ENCODE measurements around the gene MRNIP. TPM values are rescaled to one million over a fixed set of nuclear protein-coding genes. Genes with fewer than 3 reads are reported as not detected.

Gene MRNIP
- total and polyA plus RNA-seq, 7 experiments from 2014 or later = 19.4 to 133 (median 40.2) TPM

GRCh38 chr5:179802207-179802883, 56.3 kb downstream of the MRNIP start:
- Histone ChIP-seq H3K27ac (ENCODE audit: low read depth, low read length) (no peak overlapping the region), H3K4me3 (ENCODE audit: low read length) (no peak overlapping the region), H3K36me3 (ENCODE audit: control insufficient read depth in 2 of 3, insufficient read depth in 3 of 3, low read length in 3 of 3) (peaks cover 0 to 24% (median 0%) of the 10 kb centered on the region in 3 experiments), H3K4me1 (ENCODE audit: control insufficient read depth in 2 of 2, insufficient read depth in 2 of 2, low read length in 2 of 2) (peaks cover 19 to 26% of the 10 kb centered on the region in 2 donors), H3K27me3 (ENCODE audit: control insufficient read depth in 2 of 2, insufficient read depth in 2 of 2, low read length in 2 of 2) (no peaks in the 10 kb centered on the region), H3K9me3 (ENCODE audit: control insufficient read depth in 2 of 3, low read length in 3 of 3) (no peaks in the 10 kb centered on the region)
- ChIA-PET CTCF (interaction anchor here (0.5 to 2.2 kb wide), 16 partner anchors 15 to 285 kb away, joined by 3 to 10 read pairs (median 4); partner anchors contain the start of genes SQSTM1 and TBC1D9B), POLR2A (interaction anchor here (0.5 to 7.9 kb wide), 9 partner anchors 8 to 106 kb away, joined by 3 to 136 read pairs (median 4); partner anchors contain the start of genes MRNIP and SQSTM1)
- no peak for DNase-seq
- H3K27ac Mint-ChIP-seq = peak overlapping the region in 7 of 9 donors; percentile 16 to 88 (median 60)
- H3K4me3 Mint-ChIP-seq = peak overlapping the region in 4 of 10 donors; percentile 18 to 38 (median 26)
- no peaks in the 10 kb centered on the region for H3K27me3 Mint-ChIP-seq
- intact Hi-C loops (cut with micrococcal nuclease) = loop anchor here (1.0 to 5.0 kb wide), 7 partner anchors 18 to 288 kb away; partner anchors contain the start of genes MRNIP (in 2 of the 2), RNF130 (in 2 of the 2), TBC1D9B (in 2 of the 2) and SQSTM1 (in 1 of the 2)
- ATAC-seq = no peak
- no peaks in the 10 kb centered on the region for H3K9me3 Mint-ChIP-seq
- peaks cover 0 to 9% (median 3%) of the 10 kb centered on the region in 5 donors for H3K36me3 Mint-ChIP-seq
- peaks cover 28 to 37% (median 32%) of the 10 kb centered on the region in 7 donors for H3K4me1 Mint-ChIP-seq

GRCh38 chr5:179801304-179802206, 57.1 kb downstream of the MRNIP start:
- H3K27ac ChIP-seq (ENCODE audit: low read depth, low read length) = no peak overlapping the region
- ChIA-PET CTCF (interaction anchor here (0.5 to 2.2 kb wide), 17 partner anchors 14 to 1388 kb away, joined by 3 to 10 read pairs (median 4); partner anchors contain the start of genes SQSTM1 and TBC1D9B), POLR2A (interaction anchor here (0.5 to 7.9 kb wide), 10 partner anchors 18 to 107 kb away, joined by 3 to 136 read pairs (median 4); partner anchors contain the start of genes MRNIP and SQSTM1)
- Mint-ChIP-seq H3K27ac (peak overlapping the region in 8 of 9 donors; percentile 16 to 88 (median 70)), H3K36me3 (peaks cover 0 to 9% (median 3%) of the 10 kb centered on the region in 5 donors), H3K27me3 (no peaks in the 10 kb centered on the region), H3K4me1 (peaks cover 34 to 43% (median 36%) of the 10 kb centered on the region in 7 donors), H3K9me3 (peaks cover 0 to 4% (median 0%) of the 10 kb centered on the region in 11 donors), H3K4me3 (peak overlapping the region in 7 of 10 donors; percentile 18 to 76 (median 45))
- no peaks in the 10 kb centered on the region for H3K9me3 ChIP-seq (ENCODE audit: control insufficient read depth in 2 of 3, low read length in 3 of 3)
- peaks cover 0 to 24% (median 0%) of the 10 kb centered on the region in 3 experiments for H3K36me3 ChIP-seq (ENCODE audit: control insufficient read depth in 2 of 3, insufficient read depth in 3 of 3, low read length in 3 of 3)
- ATAC-seq (peak; percentile 75), DNase-seq (peak; percentile 69 to 82 (median 80))
- peaks cover 24 to 27% of the 10 kb centered on the region in 2 donors for H3K4me1 ChIP-seq (ENCODE audit: control insufficient read depth in 2 of 2, insufficient read depth in 2 of 2, low read length in 2 of 2)
- intact Hi-C loops (cut with micrococcal nuclease) = loop anchor here (1.0 to 5.0 kb wide), 7 partner anchors 19 to 289 kb away; partner anchors contain the start of genes MRNIP (in 2 of the 2), RNF130 (in 2 of the 2), TBC1D9B (in 2 of the 2) and SQSTM1 (in 1 of the 2)
- no peak overlapping the region for H3K4me3 ChIP-seq (ENCODE audit: low read length)
- H3K27me3 ChIP-seq (ENCODE audit: control insufficient read depth in 2 of 2, insufficient read depth in 2 of 2, low read length in 2 of 2) = no peaks in the 10 kb centered on the region

GRCh38 chr5:179800696-179801201, 57.9 kb downstream of the MRNIP start:
- ChIA-PET POLR2A (interaction anchor here (0.6 to 1.3 kb wide), 2 partner anchors 19 to 37 kb away, joined by 3 read pairs; no protein-coding TSS in a partner anchor), CTCF (interaction anchor here (0.5 kb wide), 1 partner anchor 64 kb away, joined by 3 read pairs; no protein-coding TSS in a partner anchor)
- Histone ChIP-seq H3K4me3 (ENCODE audit: low read length) (no peak overlapping the region), H3K36me3 (ENCODE audit: control insufficient read depth in 2 of 3, insufficient read depth in 3 of 3, low read length in 3 of 3) (peaks cover 0 to 21% (median 0%) of the 10 kb centered on the region in 3 experiments), H3K4me1 (ENCODE audit: control insufficient read depth in 2 of 2, insufficient read depth in 2 of 2, low read length in 2 of 2) (peaks cover 26 to 31% of the 10 kb centered on the region in 2 donors), H3K9me3 (ENCODE audit: control insufficient read depth in 2 of 3, low read length in 3 of 3) (no peaks in the 10 kb centered on the region), H3K27ac (ENCODE audit: low read depth, low read length) (no peak overlapping the region), H3K27me3 (ENCODE audit: control insufficient read depth in 2 of 2, insufficient read depth in 2 of 2, low read length in 2 of 2) (no peaks in the 10 kb centered on the region)
- Mint-ChIP-seq H3K4me1 (peaks cover 34 to 43% (median 36%) of the 10 kb centered on the region in 7 donors), H3K36me3 (peaks cover 0 to 9% (median 3%) of the 10 kb centered on the region in 5 donors), H3K27me3 (no peaks in the 10 kb centered on the region), H3K4me3 (no peak overlapping the region), H3K27ac (no peak overlapping the region), H3K9me3 (peaks cover 0 to 4% (median 0%) of the 10 kb centered on the region in 11 donors)
- no peak for ATAC-seq
- DNase-seq = no peak
- intact Hi-C loops (cut with micrococcal nuclease) = loop anchor here (1.0 to 5.0 kb wide), 2 partner anchors 272 to 290 kb away; partner anchors contain the start of gene RNF130 (in 2 of the 2)

GRCh38 chr5:179800071-179800695, 58.4 kb downstream of the MRNIP start:
- H3K4me3 Mint-ChIP-seq = no peak overlapping the region
- ChIA-PET CTCF (interaction anchor here (0.5 kb wide), 1 partner anchor 63 kb away, joined by 3 read pairs; no protein-coding TSS in a partner anchor), POLR2A (interaction anchor here (1.3 kb wide), 1 partner anchor 20 kb away, joined by 3 read pairs; no protein-coding TSS in a partner anchor)
- peaks cover 26 to 28% of the 10 kb centered on the region in 2 donors for H3K4me1 ChIP-seq (ENCODE audit: control insufficient read depth in 2 of 2, insufficient read depth in 2 of 2, low read length in 2 of 2)
- no peak overlapping the region for H3K4me3 ChIP-seq (ENCODE audit: low read length)
- no peak for ATAC-seq
- intact Hi-C loops (cut with micrococcal nuclease) = loop anchor here (5.0 kb wide), 1 partner anchor 272 kb away; the partner anchor contains the start of gene RNF130 (in 2 of the 2)
- peaks cover 31 to 41% (median 32%) of the 10 kb centered on the region in 7 donors for H3K4me1 Mint-ChIP-seq
- H3K27ac Mint-ChIP-seq = no peak overlapping the region
- DNase-seq = no peak
- H3K27me3 Mint-ChIP-seq = no peaks in the 10 kb centered on the region
- no peaks in the 10 kb centered on the region for H3K9me3 ChIP-seq (ENCODE audit: control insufficient read depth in 2 of 3, low read length in 3 of 3)
- H3K9me3 Mint-ChIP-seq = peaks cover 0 to 4% (median 0%) of the 10 kb centered on the region in 11 donors
- no peaks in the 10 kb centered on the region for H3K27me3 ChIP-seq (ENCODE audit: control insufficient read depth in 2 of 2, insufficient read depth in 2 of 2, low read length in 2 of 2)
- H3K27ac ChIP-seq (ENCODE audit: low read depth, low read length) = no peak overlapping the region
- H3K36me3 ChIP-seq (ENCODE audit: control insufficient read depth in 2 of 3, insufficient read depth in 3 of 3, low read length in 3 of 3) = peaks cover 0 to 21% (median 0%) of the 10 kb centered on the region in 3 experiments
- peaks cover 0 to 9% (median 3%) of the 10 kb centered on the region in 5 donors for H3K36me3 Mint-ChIP-seq

GRCh38 chr5:179799644-179799973, 59.0 kb downstream of the MRNIP start:
- H3K27me3 ChIP-seq (ENCODE audit: control insufficient read depth in 2 of 2, insufficient read depth in 2 of 2, low read length in 2 of 2) = no peaks in the 10 kb centered on the region
- peaks cover 26 to 41% (median 32%) of the 10 kb centered on the region in 7 donors for H3K4me1 Mint-ChIP-seq
- ATAC-seq = no peak
- peaks cover 26 to 28% of the 10 kb centered on the region in 2 donors for H3K4me1 ChIP-seq (ENCODE audit: control insufficient read depth in 2 of 2, insufficient read depth in 2 of 2, low read length in 2 of 2)
- intact Hi-C loops (cut with micrococcal nuclease) = loop anchor here (5.0 kb wide), 4 partner anchors 102 to 1647 kb away; partner anchors contain the start of genes CANX (in 1 of the 2), HNRNPH1 (in 1 of the 2) and NHP2 (in 1 of the 2)
- POLR2A ChIA-PET = interaction anchor here (1.3 kb wide), 1 partner anchor 20 kb away, joined by 3 read pairs; no protein-coding TSS in a partner anchor
- DNase-seq = no peak
- peaks cover 0 to 4% (median 0%) of the 10 kb centered on the region in 11 donors for H3K9me3 Mint-ChIP-seq
- no peaks in the 10 kb centered on the region for H3K9me3 ChIP-seq (ENCODE audit: control insufficient read depth in 2 of 3, low read length in 3 of 3)
- H3K27ac Mint-ChIP-seq = no peak overlapping the region
- H3K27me3 Mint-ChIP-seq = no peaks in the 10 kb centered on the region
- CTCF ChIA-PET = no interaction called here
- H3K4me3 Mint-ChIP-seq = peak overlapping the region in 2 of 10 donors; percentile 23
- peaks cover 0 to 21% (median 0%) of the 10 kb centered on the region in 3 experiments for H3K36me3 ChIP-seq (ENCODE audit: control insufficient read depth in 2 of 3, insufficient read depth in 3 of 3, low read length in 3 of 3)
- H3K36me3 Mint-ChIP-seq = peaks cover 0 to 9% (median 3%) of the 10 kb centered on the region in 5 donors
- H3K27ac ChIP-seq (ENCODE audit: low read depth, low read length) = no peak overlapping the region
- H3K4me3 ChIP-seq (ENCODE audit: low read length) = no peak overlapping the region

Data from naive thymus-derived CD4-positive, alpha-beta T cell (primary cell).